Measurements from ENCODE around the gene BMAL2. TPM values are rescaled to one million over a fixed set of nuclear protein-coding genes. Genes with fewer than 3 reads are reported as not detected.
A peak's percentile ranks its signal among the peaks of the same experiment; 100 is the strongest.

The BMAL2 gene
- total RNA-seq, 1 experiment from 2014 or later = 16.2 TPM

DNA sequence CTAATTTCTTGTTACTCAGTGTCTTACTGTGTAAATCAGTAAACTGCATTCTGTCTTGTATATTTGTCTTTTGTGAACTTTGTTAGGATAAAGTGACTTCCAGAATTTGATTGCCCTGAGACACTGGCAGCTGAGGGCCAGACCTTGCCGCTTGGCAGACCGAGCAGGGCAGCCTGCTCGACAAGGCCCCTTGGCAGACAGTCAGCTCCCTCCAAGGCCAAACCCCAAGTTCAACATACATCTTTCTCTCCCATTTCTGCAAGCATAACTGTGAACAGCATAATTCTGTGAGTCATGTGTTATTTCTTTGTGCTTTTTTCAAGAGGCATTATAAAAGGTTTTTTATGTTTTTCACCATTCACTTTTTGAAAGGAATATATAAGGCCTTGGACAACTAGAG is 39.2 kb upstream of the BMAL2 start:
- peaks cover under 1% of the 10 kb centered on the region; the same call in 1 of the 2 replicates for H3K9me3 Mint-ChIP-seq
- ChIA-PET CTCF (interaction anchor here (0.6 kb wide), 1 partner anchor 13 kb away, joined by 6 read pairs; no protein-coding TSS in a partner anchor), POLR2A (no interaction called here)
- no peak overlapping the region for H3K4me3 Mint-ChIP-seq
- peak overlapping the region; percentile 23; the same call in 1 of the 2 replicates for H3K27ac Mint-ChIP-seq
- H3K27me3 Mint-ChIP-seq (ENCODE audit: low read depth) = no peaks in the 10 kb centered on the region; the same call in 1 of the 2 replicates
- H3K4me1 Mint-ChIP-seq = peaks cover 60% of the 10 kb centered on the region
- no peak for DNase-seq (ENCODE audit: low spot score)
- no peak for ATAC-seq
- TF ChIP-seq, protein P1, sequence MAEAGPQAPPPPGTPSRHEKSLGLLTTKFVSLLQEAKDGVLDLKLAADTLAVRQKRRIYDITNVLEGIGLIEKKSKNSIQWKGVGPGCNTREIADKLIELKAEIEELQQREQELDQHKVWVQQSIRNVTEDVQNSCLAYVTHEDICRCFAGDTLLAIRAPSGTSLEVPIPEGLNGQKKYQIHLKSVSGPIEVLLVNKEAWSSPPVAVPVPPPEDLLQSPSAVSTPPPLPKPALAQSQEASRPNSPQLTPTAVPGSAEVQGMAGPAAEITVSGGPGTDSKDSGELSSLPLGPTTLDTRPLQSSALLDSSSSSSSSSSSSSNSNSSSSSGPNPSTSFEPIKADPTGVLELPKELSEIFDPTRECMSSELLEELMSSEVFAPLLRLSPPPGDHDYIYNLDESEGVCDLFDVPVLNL (CRISPR knock-in tag; IDR thresholded peaks at IDR 0.05; ENCODE audit: borderline replicate concordance, low read depth) = no peak
- TF ChIP-seq GRHL2 (CRISPR knock-in tag; IDR thresholded peaks at IDR 0.05; ENCODE audit: insufficient replicate concordance, severe bottlenecking) (no peak), TP53 (CRISPR knock-in tag; IDR thresholded peaks at IDR 0.05) (no peak), ZNF396 (CRISPR knock-in tag; IDR thresholded peaks at IDR 0.05; ENCODE audit: borderline replicate concordance) (no peak), JUN (CRISPR knock-in tag; IDR thresholded peaks at IDR 0.05) (no peak), ZNF532 (CRISPR knock-in tag; IDR thresholded peaks at IDR 0.05; ENCODE audit: borderline replicate concordance) (no peak), ZBTB21 (CRISPR knock-in tag; IDR thresholded peaks at IDR 0.05; ENCODE audit: borderline replicate concordance) (no peak), NFYB (CRISPR knock-in tag; conservative IDR thresholded peaks at IDR 0.05; ENCODE audit: low read depth) (no peak), SOX15 (CRISPR knock-in tag; IDR thresholded peaks at IDR 0.05) (no peak), ELF4 (CRISPR knock-in tag; IDR thresholded peaks at IDR 0.05; ENCODE audit: low read depth) (no peak), JAZF1 (CRISPR knock-in tag; IDR thresholded peaks at IDR 0.05) (no peak), ZNF121 (CRISPR knock-in tag; IDR thresholded peaks at IDR 0.05) (no peak), ZNF416 (CRISPR knock-in tag; IDR thresholded peaks at IDR 0.05) (no peak), ZNF423 (CRISPR knock-in tag; IDR thresholded peaks at IDR 0.05) (no peak)
- TF ChIP-seq, protein P2, sequence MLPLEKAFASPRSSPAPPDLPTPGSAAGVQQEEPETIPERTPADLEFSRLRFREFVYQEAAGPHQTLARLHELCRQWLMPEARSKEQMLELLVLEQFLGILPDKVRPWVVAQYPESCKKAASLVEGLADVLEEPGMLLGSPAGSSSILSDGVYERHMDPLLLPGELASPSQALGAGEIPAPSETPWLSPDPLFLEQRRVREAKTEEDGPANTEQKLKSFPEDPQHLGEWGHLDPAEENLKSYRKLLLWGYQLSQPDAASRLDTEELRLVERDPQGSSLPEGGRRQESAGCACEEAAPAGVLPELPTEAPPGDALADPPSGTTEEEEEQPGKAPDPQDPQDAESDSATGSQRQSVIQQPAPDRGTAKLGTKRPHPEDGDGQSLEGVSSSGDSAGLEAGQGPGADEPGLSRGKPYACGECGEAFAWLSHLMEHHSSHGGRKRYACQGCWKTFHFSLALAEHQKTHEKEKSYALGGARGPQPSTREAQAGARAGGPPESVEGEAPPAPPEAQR (CRISPR knock-in tag; IDR thresholded peaks at IDR 0.05) = no peak
- TF ChIP-seq, protein P3, sequence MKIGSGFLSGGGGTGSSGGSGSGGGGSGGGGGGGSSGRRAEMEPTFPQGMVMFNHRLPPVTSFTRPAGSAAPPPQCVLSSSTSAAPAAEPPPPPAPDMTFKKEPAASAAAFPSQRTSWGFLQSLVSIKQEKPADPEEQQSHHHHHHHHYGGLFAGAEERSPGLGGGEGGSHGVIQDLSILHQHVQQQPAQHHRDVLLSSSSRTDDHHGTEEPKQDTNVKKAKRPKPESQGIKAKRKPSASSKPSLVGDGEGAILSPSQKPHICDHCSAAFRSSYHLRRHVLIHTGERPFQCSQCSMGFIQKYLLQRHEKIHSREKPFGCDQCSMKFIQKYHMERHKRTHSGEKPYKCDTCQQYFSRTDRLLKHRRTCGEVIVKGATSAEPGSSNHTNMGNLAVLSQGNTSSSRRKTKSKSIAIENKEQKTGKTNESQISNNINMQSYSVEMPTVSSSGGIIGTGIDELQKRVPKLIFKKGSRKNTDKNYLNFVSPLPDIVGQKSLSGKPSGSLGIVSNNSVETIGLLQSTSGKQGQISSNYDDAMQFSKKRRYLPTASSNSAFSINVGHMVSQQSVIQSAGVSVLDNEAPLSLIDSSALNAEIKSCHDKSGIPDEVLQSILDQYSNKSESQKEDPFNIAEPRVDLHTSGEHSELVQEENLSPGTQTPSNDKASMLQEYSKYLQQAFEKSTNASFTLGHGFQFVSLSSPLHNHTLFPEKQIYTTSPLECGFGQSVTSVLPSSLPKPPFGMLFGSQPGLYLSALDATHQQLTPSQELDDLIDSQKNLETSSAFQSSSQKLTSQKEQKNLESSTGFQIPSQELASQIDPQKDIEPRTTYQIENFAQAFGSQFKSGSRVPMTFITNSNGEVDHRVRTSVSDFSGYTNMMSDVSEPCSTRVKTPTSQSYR (CRISPR knock-in tag; IDR thresholded peaks at IDR 0.05) = no peak
- TF ChIP-seq, protein P4, sequence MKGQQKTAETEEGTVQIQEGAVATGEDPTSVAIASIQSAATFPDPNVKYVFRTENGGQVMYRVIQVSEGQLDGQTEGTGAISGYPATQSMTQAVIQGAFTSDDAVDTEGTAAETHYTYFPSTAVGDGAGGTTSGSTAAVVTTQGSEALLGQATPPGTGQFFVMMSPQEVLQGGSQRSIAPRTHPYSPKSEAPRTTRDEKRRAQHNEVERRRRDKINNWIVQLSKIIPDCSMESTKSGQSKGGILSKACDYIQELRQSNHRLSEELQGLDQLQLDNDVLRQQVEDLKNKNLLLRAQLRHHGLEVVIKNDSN (CRISPR knock-in tag; IDR thresholded peaks at IDR 0.05) = no peak
- H3K36me3 Mint-ChIP-seq = peaks cover 10% of the 10 kb centered on the region

Measured in WTC11 (cell line).